ENCODE results near the gene ZNF483. TPM values are rescaled to one million over a fixed set of nuclear protein-coding genes. Genes with fewer than 3 reads are reported as not detected.

ZNF483 gene
- polyA plus RNA-seq, 1 donor (not counting 4 experiments of a cell fraction or from before 2014, with no cell fraction given): 0.90 TPM

- TF ChIP-seq EZH2 (IDR thresholded peaks at IDR 0.05; ENCODE audit: low read length) (no peak), CTCF (optimal IDR thresholded peaks at IDR 0.05 in 1 of 3, IDR thresholded peaks at IDR 0.05 in 1 of 3, conservative IDR thresholded peaks at IDR 0.05 in 1 of 3; ENCODE audit: extremely low read depth in 1 of 3, insufficient read depth in 2 of 3, low read length in 3 of 3) (no peak)
- DNase-seq (ENCODE audit: low read depth, low spot score) (no peak), FAIRE-seq (no peak)
- no peak overlapping the region for H3K9ac ChIP-seq (ENCODE audit: control insufficient read depth, extremely low read depth, insufficient read depth, low read length)
- dilution Hi-C loops (cut with MboI; ENCODE audit: extremely low pct_ligation_motif_present, low sequenced_read_pairs): no loop called here
- peaks cover 10% of the 10 kb centered on the region for H3K4me1 ChIP-seq (ENCODE audit: control insufficient read depth, extremely low read depth, insufficient read depth, low read length)
- H3K9me3 ChIP-seq (ENCODE audit: control insufficient read depth, low read depth, low read length): no peaks in the 10 kb centered on the region
- H2AFZ ChIP-seq (ENCODE audit: control insufficient read depth, low read length): no peak overlapping the region
- no peaks in the 10 kb centered on the region for H3K27me3 ChIP-seq (ENCODE audit: control insufficient read depth, extremely low read depth, insufficient read depth, low read length)
- H3K4me2 ChIP-seq (ENCODE audit: control insufficient read depth, extremely low read depth, insufficient read depth, low read depth, low read length): no peak overlapping the region
- no peak overlapping the region for H3K4me3 ChIP-seq (ENCODE audit: control insufficient read depth in 2 of 3, extremely low read depth in 1 of 3, insufficient read depth in 2 of 3, low read depth in 1 of 3, low read length in 3 of 3)
- no peak overlapping the region for H3K27ac ChIP-seq (ENCODE audit: control insufficient read depth, insufficient read depth, low read length)
- no peaks in the 10 kb centered on the region for H3K9me1 ChIP-seq (ENCODE audit: control insufficient read depth, extremely low read depth, insufficient read depth, low read length)
- H3K79me2 ChIP-seq (ENCODE audit: control insufficient read depth, insufficient read depth, low read length): peaks cover 6% of the 10 kb centered on the region
- no peaks in the 10 kb centered on the region for H3K36me3 ChIP-seq (ENCODE audit: control insufficient read depth in 2 of 2, extremely low read depth in 1 of 2, insufficient read depth in 2 of 2, low read length in 2 of 2)
- no peaks in the 10 kb centered on the region for H4K20me1 ChIP-seq (ENCODE audit: control insufficient read depth, extremely low read depth, insufficient read depth, low read length)
Measured at GRCh38 chr9:111603041-111603440, 78.1 kb downstream of the ZNF483 start.

DNA sequence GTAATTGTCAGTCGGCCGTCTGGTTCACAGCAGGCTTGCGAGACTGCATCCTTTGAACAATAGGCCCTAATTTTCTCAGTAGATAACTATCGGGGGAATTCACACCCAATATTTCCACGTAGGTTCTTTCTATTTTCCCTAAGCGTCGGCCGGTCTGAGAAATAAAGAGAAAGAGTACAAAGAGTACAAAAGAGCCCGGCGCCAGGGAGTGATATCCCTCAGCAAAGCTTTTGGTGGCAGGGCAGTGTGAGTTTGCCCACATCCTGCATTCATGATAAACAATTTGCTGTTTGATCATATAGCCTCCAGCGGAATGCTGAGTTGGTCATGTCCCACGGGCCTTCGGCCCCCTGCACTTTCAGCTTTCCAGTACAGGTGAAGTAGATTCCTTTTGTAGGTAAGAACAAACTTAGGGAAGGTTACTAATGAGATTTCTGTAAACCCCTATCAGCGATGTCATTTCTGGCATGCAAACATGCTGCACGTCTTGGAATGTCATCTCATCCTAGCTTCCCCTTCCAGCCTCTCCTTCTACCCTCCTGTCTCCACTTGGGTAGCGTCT, 79.2 kb downstream of the ZNF483 start:
- no peak overlapping the region for H3K4me2 ChIP-seq (ENCODE audit: control insufficient read depth, extremely low read depth, insufficient read depth, low read depth, low read length)
- peaks cover 9% of the 10 kb centered on the region for H3K4me1 ChIP-seq (ENCODE audit: control insufficient read depth, extremely low read depth, insufficient read depth, low read length)
- H3K36me3 ChIP-seq (ENCODE audit: control insufficient read depth in 2 of 2, extremely low read depth in 1 of 2, insufficient read depth in 2 of 2, low read length in 2 of 2): no peaks in the 10 kb centered on the region
- no peak for FAIRE-seq
- H3K79me2 ChIP-seq (ENCODE audit: control insufficient read depth, insufficient read depth, low read length): no peaks in the 10 kb centered on the region
- no peak overlapping the region for H3K4me3 ChIP-seq (ENCODE audit: control insufficient read depth in 2 of 3, extremely low read depth in 1 of 3, insufficient read depth in 2 of 3, low read depth in 1 of 3, low read length in 3 of 3)
- dilution Hi-C loops (cut with MboI; ENCODE audit: extremely low pct_ligation_motif_present, low sequenced_read_pairs): no loop called here
- H4K20me1 ChIP-seq (ENCODE audit: control insufficient read depth, extremely low read depth, insufficient read depth, low read length): no peaks in the 10 kb centered on the region
- no peak overlapping the region for H3K9ac ChIP-seq (ENCODE audit: control insufficient read depth, extremely low read depth, insufficient read depth, low read length)
- H3K27me3 ChIP-seq (ENCODE audit: control insufficient read depth, extremely low read depth, insufficient read depth, low read length): no peaks in the 10 kb centered on the region
- no peak for DNase-seq (ENCODE audit: low read depth, low spot score)
- no peaks in the 10 kb centered on the region for H3K9me3 ChIP-seq (ENCODE audit: control insufficient read depth, low read depth, low read length)
- no peak overlapping the region for H2AFZ ChIP-seq (ENCODE audit: control insufficient read depth, low read length)
- no peaks in the 10 kb centered on the region for H3K9me1 ChIP-seq (ENCODE audit: control insufficient read depth, extremely low read depth, insufficient read depth, low read length)
- TF ChIP-seq EZH2 (IDR thresholded peaks at IDR 0.05; ENCODE audit: low read length) (no peak), CTCF (optimal IDR thresholded peaks at IDR 0.05 in 1 of 3, IDR thresholded peaks at IDR 0.05 in 1 of 3, conservative IDR thresholded peaks at IDR 0.05 in 1 of 3; ENCODE audit: extremely low read depth in 1 of 3, insufficient read depth in 2 of 3, low read length in 3 of 3) (no peak)
- H3K27ac ChIP-seq (ENCODE audit: control insufficient read depth, insufficient read depth, low read length): no peak overlapping the region

Measured in keratinocyte (primary cell).